HG03457 (cell line): Measurements from ENCODE around the gene SLC25A48.

Experiments used
- ATAC-seq: cut with Tn5 transposase; IDR thresholded peaks from one replicate; pipeline ENCODE4 v1.9.1; 2021; ENCODE audit warnings: moderate number of reproducible peaks; ENCODE audit not compliant: unreplicated experiment

The SLC25A48 gene

GRCh38 chr5:135915466-135916001 lies 81.1 kb downstream of the SLC25A48 start:
- ATAC-seq = no peak

DNA sequence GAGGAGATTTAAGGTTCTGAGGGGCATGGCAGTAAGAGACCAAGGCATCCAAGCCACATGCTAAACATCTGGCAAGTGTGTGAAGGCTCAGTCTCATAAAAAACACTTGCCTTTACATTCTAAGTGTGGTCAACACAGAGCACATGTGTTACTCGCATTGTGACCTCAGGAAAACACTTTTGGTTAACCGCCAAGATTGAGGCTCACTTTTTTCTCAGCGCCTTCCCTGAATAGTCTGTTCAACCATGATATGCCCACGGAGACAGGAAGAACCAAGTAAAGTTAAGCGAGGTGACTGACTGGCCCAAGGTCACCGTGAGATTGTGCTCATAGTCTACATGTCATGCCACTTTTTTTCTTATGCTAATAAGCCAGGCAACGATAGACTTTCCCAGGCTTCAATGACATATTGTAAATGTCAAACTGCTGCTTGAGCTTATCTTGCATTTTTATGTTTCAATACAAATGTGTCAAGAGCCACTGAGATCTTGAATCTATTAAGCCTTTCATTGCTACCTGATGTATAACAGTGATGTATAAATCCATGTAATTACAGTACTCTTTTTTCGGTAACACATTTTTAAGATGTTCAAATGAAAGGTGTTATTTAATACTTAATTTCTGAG lies 82.3 kb downstream of the SLC25A48 start:
- no peak for ATAC-seq

DNA sequence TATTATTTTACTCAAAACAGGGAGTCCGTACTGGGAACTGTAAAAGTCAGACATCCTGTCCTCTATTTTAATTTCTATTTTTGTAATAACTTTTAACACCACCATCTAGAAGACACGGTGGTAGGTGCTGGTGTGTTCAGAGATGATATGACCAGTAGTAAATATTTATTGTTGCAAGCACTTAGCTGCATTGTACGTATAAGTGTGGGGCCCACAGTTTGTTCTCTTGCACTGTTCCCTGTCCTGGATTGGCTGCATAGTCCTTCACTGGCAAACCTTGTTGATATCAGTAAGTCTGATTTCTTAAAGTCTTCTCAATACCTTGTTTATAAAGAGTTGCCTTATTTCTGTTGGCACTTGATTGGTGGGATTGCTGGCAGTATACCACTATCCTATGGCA lies 85.7 kb downstream of the SLC25A48 start:
- ATAC-seq = no peak

- ATAC-seq = no peak
These were observed 86.9 kb downstream of the SLC25A48 start for GRCh38 chr5:135921388-135921787.

- ATAC-seq = no peak
These were observed 95.8 kb downstream of the SLC25A48 start for GRCh38 chr5:135930029-135930948.

DNA sequence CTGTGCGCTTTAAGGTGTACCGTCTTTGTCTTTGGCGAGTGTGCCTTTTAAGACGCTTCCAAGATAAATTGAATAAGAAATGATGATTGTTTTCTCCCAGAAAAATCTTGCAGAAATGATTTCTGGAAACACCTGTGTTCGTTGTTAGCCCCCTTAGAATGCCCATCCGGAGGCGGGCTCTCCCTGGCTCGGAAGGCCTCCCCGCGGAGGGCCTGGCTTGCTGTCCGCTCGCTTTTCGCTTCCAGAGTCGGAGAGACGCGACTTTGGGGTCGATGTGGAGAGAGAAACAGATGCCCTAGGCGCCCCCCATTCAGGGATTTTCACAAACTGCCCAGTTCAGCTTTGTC lies 96.5 kb downstream of the SLC25A48 start:
- ATAC-seq = no peak

- no peak for ATAC-seq
These were observed 100.5 kb downstream of the SLC25A48 start for GRCh38 chr5:135934939-135935338.

DNA sequence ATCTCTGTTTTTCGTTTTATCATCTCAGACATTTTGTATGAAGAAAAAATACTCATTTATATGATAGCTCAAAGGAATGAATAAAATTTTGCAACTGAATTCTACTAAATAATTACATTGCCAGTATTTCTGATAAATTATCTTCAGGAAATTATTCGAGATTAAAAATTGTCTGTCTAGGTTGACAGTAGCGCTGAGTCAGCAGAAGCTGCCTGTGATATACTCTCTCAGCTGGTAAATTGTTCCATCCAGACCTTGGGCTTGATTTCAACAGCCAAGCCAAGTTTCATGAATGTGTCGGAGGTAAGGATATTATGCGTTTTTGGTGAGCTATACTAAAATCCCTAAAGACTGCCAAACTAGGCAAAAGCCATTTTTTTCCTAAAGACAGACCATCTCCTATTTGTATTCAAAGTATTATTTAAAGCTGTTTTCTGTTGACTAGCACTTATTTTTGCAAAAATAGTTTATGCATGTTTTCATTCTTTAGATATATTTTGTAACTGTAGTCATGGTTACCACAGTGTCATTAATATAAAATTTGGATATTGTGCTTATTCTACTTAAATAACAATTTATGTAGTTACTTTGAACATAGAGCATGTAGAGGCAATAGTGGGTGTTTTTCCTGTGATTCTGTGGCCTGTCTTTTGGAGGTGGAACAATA lies 102.9 kb downstream of the SLC25A48 start:
- ATAC-seq = no peak
